ENCODE data around the gene OPN1MW. TPM values are rescaled to one million over a fixed set of nuclear protein-coding genes. Genes with fewer than 3 reads are reported as not detected.

The OPN1MW gene
- total and polyA plus RNA-seq, 2 of the 8 experiments (the other 6 are each of a cell fraction or from before 2014, with no cell fraction given): not detected

GRCh38 chrX:154142950-154143745 lies 39.2 kb upstream of the OPN1MW start (continued):
- TF ChIP-seq, protein P1, sequence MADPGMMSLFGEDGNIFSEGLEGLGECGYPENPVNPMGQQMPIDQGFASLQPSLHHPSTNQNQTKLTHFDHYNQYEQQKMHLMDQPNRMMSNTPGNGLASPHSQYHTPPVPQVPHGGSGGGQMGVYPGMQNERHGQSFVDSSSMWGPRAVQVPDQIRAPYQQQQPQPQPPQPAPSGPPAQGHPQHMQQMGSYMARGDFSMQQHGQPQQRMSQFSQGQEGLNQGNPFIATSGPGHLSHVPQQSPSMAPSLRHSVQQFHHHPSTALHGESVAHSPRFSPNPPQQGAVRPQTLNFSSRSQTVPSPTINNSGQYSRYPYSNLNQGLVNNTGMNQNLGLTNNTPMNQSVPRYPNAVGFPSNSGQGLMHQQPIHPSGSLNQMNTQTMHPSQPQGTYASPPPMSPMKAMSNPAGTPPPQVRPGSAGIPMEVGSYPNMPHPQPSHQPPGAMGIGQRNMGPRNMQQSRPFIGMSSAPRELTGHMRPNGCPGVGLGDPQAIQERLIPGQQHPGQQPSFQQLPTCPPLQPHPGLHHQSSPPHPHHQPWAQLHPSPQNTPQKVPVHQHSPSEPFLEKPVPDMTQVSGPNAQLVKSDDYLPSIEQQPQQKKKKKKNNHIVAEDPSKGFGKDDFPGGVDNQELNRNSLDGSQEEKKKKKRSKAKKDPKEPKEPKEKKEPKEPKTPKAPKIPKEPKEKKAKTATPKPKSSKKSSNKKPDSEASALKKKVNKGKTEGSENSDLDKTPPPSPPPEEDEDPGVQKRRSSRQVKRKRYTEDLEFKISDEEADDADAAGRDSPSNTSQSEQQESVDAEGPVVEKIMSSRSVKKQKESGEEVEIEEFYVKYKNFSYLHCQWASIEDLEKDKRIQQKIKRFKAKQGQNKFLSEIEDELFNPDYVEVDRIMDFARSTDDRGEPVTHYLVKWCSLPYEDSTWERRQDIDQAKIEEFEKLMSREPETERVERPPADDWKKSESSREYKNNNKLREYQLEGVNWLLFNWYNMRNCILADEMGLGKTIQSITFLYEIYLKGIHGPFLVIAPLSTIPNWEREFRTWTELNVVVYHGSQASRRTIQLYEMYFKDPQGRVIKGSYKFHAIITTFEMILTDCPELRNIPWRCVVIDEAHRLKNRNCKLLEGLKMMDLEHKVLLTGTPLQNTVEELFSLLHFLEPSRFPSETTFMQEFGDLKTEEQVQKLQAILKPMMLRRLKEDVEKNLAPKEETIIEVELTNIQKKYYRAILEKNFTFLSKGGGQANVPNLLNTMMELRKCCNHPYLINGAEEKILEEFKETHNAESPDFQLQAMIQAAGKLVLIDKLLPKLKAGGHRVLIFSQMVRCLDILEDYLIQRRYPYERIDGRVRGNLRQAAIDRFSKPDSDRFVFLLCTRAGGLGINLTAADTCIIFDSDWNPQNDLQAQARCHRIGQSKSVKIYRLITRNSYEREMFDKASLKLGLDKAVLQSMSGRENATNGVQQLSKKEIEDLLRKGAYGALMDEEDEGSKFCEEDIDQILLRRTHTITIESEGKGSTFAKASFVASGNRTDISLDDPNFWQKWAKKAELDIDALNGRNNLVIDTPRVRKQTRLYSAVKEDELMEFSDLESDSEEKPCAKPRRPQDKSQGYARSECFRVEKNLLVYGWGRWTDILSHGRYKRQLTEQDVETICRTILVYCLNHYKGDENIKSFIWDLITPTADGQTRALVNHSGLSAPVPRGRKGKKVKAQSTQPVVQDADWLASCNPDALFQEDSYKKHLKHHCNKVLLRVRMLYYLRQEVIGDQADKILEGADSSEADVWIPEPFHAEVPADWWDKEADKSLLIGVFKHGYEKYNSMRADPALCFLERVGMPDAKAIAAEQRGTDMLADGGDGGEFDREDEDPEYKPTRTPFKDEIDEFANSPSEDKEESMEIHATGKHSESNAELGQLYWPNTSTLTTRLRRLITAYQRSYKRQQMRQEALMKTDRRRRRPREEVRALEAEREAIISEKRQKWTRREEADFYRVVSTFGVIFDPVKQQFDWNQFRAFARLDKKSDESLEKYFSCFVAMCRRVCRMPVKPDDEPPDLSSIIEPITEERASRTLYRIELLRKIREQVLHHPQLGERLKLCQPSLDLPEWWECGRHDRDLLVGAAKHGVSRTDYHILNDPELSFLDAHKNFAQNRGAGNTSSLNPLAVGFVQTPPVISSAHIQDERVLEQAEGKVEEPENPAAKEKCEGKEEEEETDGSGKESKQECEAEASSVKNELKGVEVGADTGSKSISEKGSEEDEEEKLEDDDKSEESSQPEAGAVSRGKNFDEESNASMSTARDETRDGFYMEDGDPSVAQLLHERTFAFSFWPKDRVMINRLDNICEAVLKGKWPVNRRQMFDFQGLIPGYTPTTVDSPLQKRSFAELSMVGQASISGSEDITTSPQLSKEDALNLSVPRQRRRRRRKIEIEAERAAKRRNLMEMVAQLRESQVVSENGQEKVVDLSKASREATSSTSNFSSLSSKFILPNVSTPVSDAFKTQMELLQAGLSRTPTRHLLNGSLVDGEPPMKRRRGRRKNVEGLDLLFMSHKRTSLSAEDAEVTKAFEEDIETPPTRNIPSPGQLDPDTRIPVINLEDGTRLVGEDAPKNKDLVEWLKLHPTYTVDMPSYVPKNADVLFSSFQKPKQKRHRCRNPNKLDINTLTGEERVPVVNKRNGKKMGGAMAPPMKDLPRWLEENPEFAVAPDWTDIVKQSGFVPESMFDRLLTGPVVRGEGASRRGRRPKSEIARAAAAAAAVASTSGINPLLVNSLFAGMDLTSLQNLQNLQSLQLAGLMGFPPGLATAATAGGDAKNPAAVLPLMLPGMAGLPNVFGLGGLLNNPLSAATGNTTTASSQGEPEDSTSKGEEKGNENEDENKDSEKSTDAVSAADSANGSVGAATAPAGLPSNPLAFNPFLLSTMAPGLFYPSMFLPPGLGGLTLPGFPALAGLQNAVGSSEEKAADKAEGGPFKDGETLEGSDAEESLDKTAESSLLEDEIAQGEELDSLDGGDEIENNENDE (IDR thresholded peaks at IDR 0.05; ENCODE audit: insufficient replicate concordance, low read length): no peak
- TF ChIP-seq KDM5A (IDR thresholded peaks at IDR 0.05; ENCODE audit: low read length) (no peak), RBBP5 (IDR thresholded peaks at IDR 0.05; ENCODE audit: borderline replicate concordance, low read depth, low read length) (no peak), CTCF (IDR thresholded peaks at IDR 0.05; ENCODE audit: control extremely low read depth in 1 of 3, insufficient read depth in 1 of 3, low read depth in 1 of 3, low read length in 3 of 3) (no peak)

All from H1 (cell line).